GM12878 (cell line): ENCODE results near the gene SDCCAG8. TPM values are rescaled to one million over a fixed set of nuclear protein-coding genes. Genes with fewer than 3 reads are reported as not detected.
A peak's percentile ranks its signal among the peaks of the same experiment; 100 is the strongest.

ENCODE experiments used
- ATAC-seq: fragments of 200-7000 bp; cut with Tn5 transposase; 3 replicates; pipeline ENCODE4 v1.9.1; 2020; ENCODE audit warnings: mild to moderate bottlenecking, moderate library complexity
- BruUV-seq: library from RNA; stranded (reverse); fragments of 400-500 nt; replicated peaks from 2 replicates; lab custom pipeline; 2021; lab: Mats Ljungman, UMichigan
- CTCF ChIA-PET: fragments of 300-600 bp; sonication (Branson Sonifier 250); formaldehyde crosslinking; extraction: SDS; loops from one replicate; lab custom pipeline; 2021; ENCODE audit warnings: inconsistent platforms; lab: Yijun Ruan, JAX
- POLR2A ChIA-PET: fragments of 350-600 bp; formaldehyde crosslinking; extraction: SDS; loops from one replicate; lab custom pipeline; 2021; ENCODE audit warnings: inconsistent platforms; lab: Charles Lee
- RAD21 ChIA-PET: fragments of 300-600 bp; sonication (Branson Sonifier 250); formaldehyde crosslinking; loops from one replicate; lab custom pipeline; 2023; ENCODE audit warnings: antibody characterized with exemption; ENCODE audit not compliant: unreplicated experiment; lab: Charles Lee
- SMC1A ChIA-PET: fragments of 300-600 bp; sonication (Branson Sonifier 250); formaldehyde crosslinking; loops from one replicate; lab custom pipeline; 2023; ENCODE audit not compliant: unreplicated experiment, uncharacterized antibody; lab: Charles Lee
- DNase-seq: peaks from one replicate; pipeline ENCODE4 v3.0.0-alpha.2; 2011; ENCODE audit warnings: low read depth, low spot score
- FAIRE-seq: peaks from 3 replicates; lab custom pipeline; 2011; peaks lifted over from hg19 to GRCh38; lab: Jason Lieb, UNC
- H2AFZ ChIP-seq: 2 replicates; pipeline ENCODE4 v1.6.0; 2011; ENCODE audit warnings: low read depth, low read length, control low read depth; ENCODE audit not compliant: control insufficient read depth
- H3K27ac ChIP-seq: 2 replicates; pipeline ENCODE4 v1.5.1; 2011; ENCODE audit warnings: control low read depth; ENCODE audit not compliant: control insufficient read depth, insufficient read depth
- H3K27me3 ChIP-seq, 2 experiments: replicated peaks in 1 of 2; 2 replicates each; pipeline versions ENCODE4 v1.6.0 to v1.6.1; 2011; ENCODE audit warnings: low read length in 1 of 2; ENCODE audit not compliant: control insufficient read depth in 2 of 2, insufficient read depth in 2 of 2
- H3K36me3 ChIP-seq, 2 experiments: 2 replicates each; pipeline ENCODE4 v1.5.1; 2011; ENCODE audit warnings: low read length in 1 of 2; ENCODE audit not compliant: control insufficient read depth in 2 of 2, insufficient read depth in 2 of 2
- H3K4me1 ChIP-seq: 2 replicates; pipeline ENCODE4 v1.6.1; 2011; ENCODE audit warnings: mild to moderate bottlenecking, low read length, moderate library complexity, mixed read lengths; ENCODE audit not compliant: control insufficient read depth, insufficient read depth
- H3K4me2 ChIP-seq: 2 replicates; pipeline ENCODE4 v1.6.0; 2011; ENCODE audit warnings: control low read depth; ENCODE audit not compliant: control insufficient read depth, insufficient read depth
- H3K4me3 ChIP-seq: fragments of 200-600 bp; sonication (generic); 2 replicates; pipeline ENCODE4 v1.5.1; 2016
- H3K79me2 ChIP-seq: 2 replicates; pipeline ENCODE4 v1.6.0; 2011; ENCODE audit warnings: low read length; ENCODE audit not compliant: control insufficient read depth, insufficient read depth
- H3K9ac ChIP-seq: 2 replicates; pipeline ENCODE4 v1.8.0; 2011; ENCODE audit warnings: low read length, control low read depth, mixed read lengths; ENCODE audit not compliant: control insufficient read depth, insufficient read depth
- H3K9me3 ChIP-seq: replicated peaks from 3 replicates; pipeline ENCODE4 v1.5.1; 2011; ENCODE audit warnings: mild to moderate bottlenecking, low read length; ENCODE audit not compliant: control insufficient read depth, insufficient read depth
- H4K20me1 ChIP-seq: 2 replicates; pipeline ENCODE4 v1.6.0; 2011; ENCODE audit not compliant: control insufficient read depth, insufficient read depth
- BRCA1 ChIP-seq: IDR thresholded peaks from 2 replicates; pipeline ENCODE4 v1.6.1; 2011; ENCODE audit warnings: low read depth, low read length, improper control_type of control experiment
- E2F4 ChIP-seq: IDR thresholded peaks from 2 replicates; pipeline ENCODE4 v1.6.1; 2012; ENCODE audit warnings: low read depth, low read length, improper control_type of control experiment
- EZH2 ChIP-seq: IDR thresholded peaks from 2 replicates; pipeline ENCODE4 v1.6.1; 2012; ENCODE audit warnings: low read depth, mild to moderate bottlenecking, control low read depth, inconsistent platforms, low read length, borderline replicate concordance; ENCODE audit not compliant: control insufficient read depth
- MTA2 ChIP-seq: fragments of 450-650 bp; IDR thresholded peaks from 2 replicates; pipeline ENCODE4 v1.6.1; 2016; ENCODE audit warnings: low read depth, mild to moderate bottlenecking, moderate library complexity
- ZBTB4 ChIP-seq: fragments of 450-650 bp; formaldehyde crosslinking; IDR thresholded peaks from 2 replicates; pipeline ENCODE4 v1.4.0; 2022; ENCODE audit warnings: mild to moderate bottlenecking, moderate library complexity
- WGBS: methylation state at CpG from one replicate; pipeline ENCODE4 v1.1.6; 2016; ENCODE audit warnings: low lambda C conversion rate; ENCODE audit not compliant: insufficient replicate concordance, insufficient coverage; ENCODE audit errors: missing lambda C conversion rate; 5-methylcytosine and 5-hydroxymethylcytosine counted together
- in situ Hi-C: fragments of 300-500 bp; cut with MboI; formaldehyde crosslinking; loops from 9 replicates; pipeline ENCODE4 v1.14.3; 2018; ENCODE audit warnings: mixed read lengths
- intact Hi-C: fragments of 100-400 bp; cut with micrococcal nuclease; formaldehyde crosslinking; loops from one replicate; pipeline ENCODE4 v1.14.2; 2022; ENCODE audit not compliant: unreplicated experiment
- polyA plus RNA-seq, 11 experiments: library from polyadenylated mRNA; depleted of rRNA in 4 of 11; unstranded in 6 of 11; stranded (reverse) in 5 of 11; fragments of >200 nt; fragmentation: Nextera tagmentation in 4 of 11; fragmentation: Illumina TruSeq in 1 of 11; extraction: Ambion mirVana in 4 of 11; extraction: Trizol in 1 of 11; gene quantifications; 1 replicate in 1 of 11; 2 replicates in 10 of 11; pipeline versions ENCODE4 v1.2.1 to v1.2.3, GENCODE V29; 2011 to 2016; ENCODE audit warnings: inconsistent platforms in 2 of 11, missing spikeins in 2 of 11, low read depth in 1 of 11
- total RNA-seq, 4 experiments: library from RNA; depleted of rRNA in 3 of 4; stranded (reverse); fragments of >200 nt in 3 of 4; fragmentation: Illumina TruSeq in 1 of 4; extraction: Trizol in 1 of 4; gene quantifications; 2 replicates each; pipeline versions ENCODE4 v1.2.1 to v1.2.3, GENCODE V29; 2013 to 2021

SDCCAG8 gene
- total and polyA plus RNA-seq, 10 of the 15 experiments (the other 5 are each of a cell fraction or from before 2014, with no cell fraction given), result 15.0 to 25.6 (median 20.6) TPM

- TF ChIP-seq E2F4, result no peak
Observed at GRCh38 chr1:243251539-243251938, 4.3 kb upstream of the SDCCAG8 start (continued).

GRCh38 chr1:243253211-243253925 is 2.5 kb upstream of the SDCCAG8 start:
- H3K36me3 ChIP-seq, result no peaks in the 10 kb centered on the region; a peak in 1 of 4 replicates
- in situ Hi-C loops, result no loop called here
- peak overlapping the region; percentile 95 for H3K27ac ChIP-seq
- no peak overlapping the region for H2AFZ ChIP-seq
- TF ChIP-seq ZBTB4 (no peak), EZH2 (no peak), MTA2 (no peak), BRCA1 (no peak)
- POLR2A ChIA-PET, result interaction anchor here (0.8 to 3.9 kb wide), 3 partner anchors 15 to 61 kb away, joined by 3 to 30 read pairs (median 4); no protein-coding TSS in a partner anchor
- peaks cover 85% of the 10 kb centered on the region for H3K79me2 ChIP-seq
- H3K4me2 ChIP-seq, result peak overlapping the region; percentile 93
- no peaks in the 10 kb centered on the region for H4K20me1 ChIP-seq
- H3K4me1 ChIP-seq, result peaks cover 5% of the 10 kb centered on the region; the same call in 1 of the 2 replicates
- BruUV-seq, result TSS peak; percentile 67
- RAD21 ChIA-PET, result interaction anchor here (1.0 to 3.0 kb wide), 2 partner anchors 39 to 61 kb away, joined by 3 to 39 read pairs; no protein-coding TSS in a partner anchor
- WGBS, result 30% methylated on average over 8 of the region's 8 CpGs
- CTCF ChIA-PET, result interaction anchor here (1.0 to 1.5 kb wide), 3 partner anchors 12 to 23 kb away, joined by 3 to 4 read pairs (median 3); no protein-coding TSS in a partner anchor
- peak overlapping the region; percentile 92 for H3K4me3 ChIP-seq
- H3K9me3 ChIP-seq, result no peaks in the 10 kb centered on the region
- SMC1A ChIA-PET, result interaction anchor here (0.9 to 6.0 kb wide), 8 partner anchors 15 to 60 kb away, joined by 3 to 43 read pairs (median 4); no protein-coding TSS in a partner anchor
- peak; percentile 27 for FAIRE-seq
- no peak for ATAC-seq
- intact Hi-C loops, result no loop called here
- DNase-seq, result no peak
- peak overlapping the region; percentile 54 for H3K9ac ChIP-seq
- H3K27me3 ChIP-seq, result no peaks in the 10 kb centered on the region
